Mesothelial cell of epicardium (in vitro differentiated cells): ENCODE measurements around the gene SLAMF7. TPM values are rescaled to one million over a fixed set of nuclear protein-coding genes. Genes with fewer than 3 reads are reported as not detected.
"Not testable (repeated sequence)": the region's sequence is repeated elsewhere in the genome, so short reads cannot be mapped to it uniquely, and the experiment has no call there.

Experiments used
- DNase-seq, 2 experiments: peaks; one replicate each; pipeline ENCODE4 v3.0.0; 2021; ENCODE audit warnings: low spot score in 2 of 2; ENCODE audit not compliant: unreplicated experiment in 2 of 2
- H3K27ac Mint-ChIP-seq: 2 replicates; pipeline ENCODE4 v1.8.0; 2021; ENCODE audit warnings: mixed read lengths
- H3K27me3 Mint-ChIP-seq: 2 replicates; pipeline ENCODE4 v1.8.0; 2021; ENCODE audit warnings: low read depth, mixed read lengths
- H3K36me3 Mint-ChIP-seq: 2 replicates; pipeline ENCODE4 v1.8.0; 2021; ENCODE audit warnings: mixed read lengths
- H3K4me1 Mint-ChIP-seq: 2 replicates; pipeline ENCODE4 v1.8.0; 2021; ENCODE audit warnings: mixed read lengths
- H3K4me3 Mint-ChIP-seq: 2 replicates; pipeline ENCODE4 v1.8.0; 2021; ENCODE audit warnings: mild to moderate bottlenecking, moderate library complexity, mixed read lengths
- H3K9me3 Mint-ChIP-seq: 2 replicates; pipeline ENCODE4 v1.8.0; 2021; ENCODE audit warnings: mixed read lengths
- total RNA-seq: library from RNA; stranded (reverse); gene quantifications from 3 replicates; pipeline ENCODE4 v1.2.1, GENCODE V29; 2021
- TF ChIP-seq, protein P1 (sequence below): fragments of 200-600 bp; sonication (generic); IDR thresholded peaks from one replicate; pipeline ENCODE4 v1.5.0; 2021; ENCODE audit warnings: antibody characterized with exemption; ENCODE audit not compliant: unreplicated experiment

The SLAMF7 gene
- total RNA-seq, 1 donor from 2014 or later: not detected

- Mint-ChIP-seq H3K4me3 (no peak overlapping the region), H3K27ac (no peak overlapping the region), H3K9me3 (peaks cover 11% of the 10 kb centered on the region), H3K4me1 (peaks cover 2% of the 10 kb centered on the region), H3K36me3 (no peaks in the 10 kb centered on the region), H3K27me3 (no peaks in the 10 kb centered on the region)
- DNase-seq: no peak
- TF ChIP-seq, protein P1, sequence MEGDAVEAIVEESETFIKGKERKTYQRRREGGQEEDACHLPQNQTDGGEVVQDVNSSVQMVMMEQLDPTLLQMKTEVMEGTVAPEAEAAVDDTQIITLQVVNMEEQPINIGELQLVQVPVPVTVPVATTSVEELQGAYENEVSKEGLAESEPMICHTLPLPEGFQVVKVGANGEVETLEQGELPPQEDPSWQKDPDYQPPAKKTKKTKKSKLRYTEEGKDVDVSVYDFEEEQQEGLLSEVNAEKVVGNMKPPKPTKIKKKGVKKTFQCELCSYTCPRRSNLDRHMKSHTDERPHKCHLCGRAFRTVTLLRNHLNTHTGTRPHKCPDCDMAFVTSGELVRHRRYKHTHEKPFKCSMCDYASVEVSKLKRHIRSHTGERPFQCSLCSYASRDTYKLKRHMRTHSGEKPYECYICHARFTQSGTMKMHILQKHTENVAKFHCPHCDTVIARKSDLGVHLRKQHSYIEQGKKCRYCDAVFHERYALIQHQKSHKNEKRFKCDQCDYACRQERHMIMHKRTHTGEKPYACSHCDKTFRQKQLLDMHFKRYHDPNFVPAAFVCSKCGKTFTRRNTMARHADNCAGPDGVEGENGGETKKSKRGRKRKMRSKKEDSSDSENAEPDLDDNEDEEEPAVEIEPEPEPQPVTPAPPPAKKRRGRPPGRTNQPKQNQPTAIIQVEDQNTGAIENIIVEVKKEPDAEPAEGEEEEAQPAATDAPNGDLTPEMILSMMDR: no peak
These were observed 15.7 kb upstream of the SLAMF7 start for GRCh38 chr1:160723332-160723731.

GRCh38 chr1:160724465-160725242, 14.4 kb upstream of the SLAMF7 start:
- TF ChIP-seq, protein P1: no peak
- DNase-seq: no peak
- Mint-ChIP-seq H3K4me1 (peaks cover 2% of the 10 kb centered on the region), H3K36me3 (no peaks in the 10 kb centered on the region), H3K27me3 (no peaks in the 10 kb centered on the region), H3K4me3 (no peak overlapping the region), H3K27ac (no peak overlapping the region), H3K9me3 (peaks cover 11% of the 10 kb centered on the region)

GRCh38 chr1:160726114-160726497, 12.9 kb upstream of the SLAMF7 start:
- no peak for DNase-seq
- peaks cover 5% of the 10 kb centered on the region for H3K9me3 Mint-ChIP-seq
- H3K27ac Mint-ChIP-seq: no peak overlapping the region
- H3K36me3 Mint-ChIP-seq: no peaks in the 10 kb centered on the region
- TF ChIP-seq, protein P1: no peak
- no peaks in the 10 kb centered on the region for H3K4me1 Mint-ChIP-seq
- H3K27me3 Mint-ChIP-seq: no peaks in the 10 kb centered on the region
- H3K4me3 Mint-ChIP-seq: no peak overlapping the region

GRCh38 chr1:160726498-160727315, 12.3 kb upstream of the SLAMF7 start:
- TF ChIP-seq, protein P1: peak; percentile 84
- H3K27me3 Mint-ChIP-seq: no peaks in the 10 kb centered on the region
- H3K36me3 Mint-ChIP-seq: no peaks in the 10 kb centered on the region
- H3K4me3 Mint-ChIP-seq: no peak overlapping the region
- H3K9me3 Mint-ChIP-seq: peaks cover 5% of the 10 kb centered on the region
- no peak overlapping the region for H3K27ac Mint-ChIP-seq
- H3K4me1 Mint-ChIP-seq: no peaks in the 10 kb centered on the region
- peak; percentile 34 to 61 for DNase-seq

GRCh38 chr1:160727316-160727640, 11.8 kb upstream of the SLAMF7 start:
- no peaks in the 10 kb centered on the region for H3K4me1 Mint-ChIP-seq
- no peak overlapping the region for H3K4me3 Mint-ChIP-seq
- no peaks in the 10 kb centered on the region for H3K36me3 Mint-ChIP-seq
- peaks cover 2% of the 10 kb centered on the region for H3K9me3 Mint-ChIP-seq
- no peak overlapping the region for H3K27ac Mint-ChIP-seq
- TF ChIP-seq, protein P1: no peak
- no peaks in the 10 kb centered on the region for H3K27me3 Mint-ChIP-seq
- no peak for DNase-seq

GRCh38 chr1:160731564-160731963, 7.5 kb upstream of the SLAMF7 start:
- not testable (repeated sequence) for H3K4me3 Mint-ChIP-seq, H3K27me3 Mint-ChIP-seq, H3K36me3 Mint-ChIP-seq, H3K27ac Mint-ChIP-seq, H3K4me1 Mint-ChIP-seq, DNase-seq
- H3K9me3 Mint-ChIP-seq: peaks cover 18% of the 10 kb centered on the region
